Mesothelial cell of epicardium (in vitro differentiated cells): Measurements from ENCODE around the gene MYL12B. TPM values are rescaled to one million over a fixed set of nuclear protein-coding genes. Genes with fewer than 3 reads are reported as not detected.
A peak's percentile ranks its signal among the peaks of the same experiment; 100 is the strongest.

Source experiments
- DNase-seq, 2 experiments: peaks; one replicate each; pipeline ENCODE4 v3.0.0; 2021; ENCODE audit warnings: low spot score in 2 of 2; ENCODE audit not compliant: unreplicated experiment in 2 of 2
- H3K27ac Mint-ChIP-seq: 2 replicates; pipeline ENCODE4 v1.8.0; 2021; ENCODE audit warnings: mixed read lengths
- H3K27me3 Mint-ChIP-seq: 2 replicates; pipeline ENCODE4 v1.8.0; 2021; ENCODE audit warnings: low read depth, mixed read lengths
- H3K36me3 Mint-ChIP-seq: 2 replicates; pipeline ENCODE4 v1.8.0; 2021; ENCODE audit warnings: mixed read lengths
- H3K4me1 Mint-ChIP-seq: 2 replicates; pipeline ENCODE4 v1.8.0; 2021; ENCODE audit warnings: mixed read lengths
- H3K4me3 Mint-ChIP-seq: 2 replicates; pipeline ENCODE4 v1.8.0; 2021; ENCODE audit warnings: mild to moderate bottlenecking, moderate library complexity, mixed read lengths
- H3K9me3 Mint-ChIP-seq: 2 replicates; pipeline ENCODE4 v1.8.0; 2021; ENCODE audit warnings: mixed read lengths
- total RNA-seq: library from RNA; stranded (reverse); gene quantifications from 3 replicates; pipeline ENCODE4 v1.2.1, GENCODE V29; 2021
- TF ChIP-seq, protein P1 (sequence below): fragments of 200-600 bp; sonication (generic); IDR thresholded peaks from one replicate; pipeline ENCODE4 v1.5.0; 2021; ENCODE audit warnings: antibody characterized with exemption; ENCODE audit not compliant: unreplicated experiment

Gene MYL12B
- total RNA-seq, 1 donor from 2014 or later: 225 TPM

- Mint-ChIP-seq H3K36me3 (peaks cover 59% of the 10 kb centered on the region), H3K27me3 (no peaks in the 10 kb centered on the region), H3K9me3 (peaks cover 60% of the 10 kb centered on the region), H3K27ac (no peak overlapping the region), H3K4me3 (no peak overlapping the region), H3K4me1 (peaks cover 5% of the 10 kb centered on the region)
- TF ChIP-seq, protein P1, sequence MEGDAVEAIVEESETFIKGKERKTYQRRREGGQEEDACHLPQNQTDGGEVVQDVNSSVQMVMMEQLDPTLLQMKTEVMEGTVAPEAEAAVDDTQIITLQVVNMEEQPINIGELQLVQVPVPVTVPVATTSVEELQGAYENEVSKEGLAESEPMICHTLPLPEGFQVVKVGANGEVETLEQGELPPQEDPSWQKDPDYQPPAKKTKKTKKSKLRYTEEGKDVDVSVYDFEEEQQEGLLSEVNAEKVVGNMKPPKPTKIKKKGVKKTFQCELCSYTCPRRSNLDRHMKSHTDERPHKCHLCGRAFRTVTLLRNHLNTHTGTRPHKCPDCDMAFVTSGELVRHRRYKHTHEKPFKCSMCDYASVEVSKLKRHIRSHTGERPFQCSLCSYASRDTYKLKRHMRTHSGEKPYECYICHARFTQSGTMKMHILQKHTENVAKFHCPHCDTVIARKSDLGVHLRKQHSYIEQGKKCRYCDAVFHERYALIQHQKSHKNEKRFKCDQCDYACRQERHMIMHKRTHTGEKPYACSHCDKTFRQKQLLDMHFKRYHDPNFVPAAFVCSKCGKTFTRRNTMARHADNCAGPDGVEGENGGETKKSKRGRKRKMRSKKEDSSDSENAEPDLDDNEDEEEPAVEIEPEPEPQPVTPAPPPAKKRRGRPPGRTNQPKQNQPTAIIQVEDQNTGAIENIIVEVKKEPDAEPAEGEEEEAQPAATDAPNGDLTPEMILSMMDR: no peak
- no peak for DNase-seq
Observed at GRCh38 chr18:3293196-3293951, 31.4 kb downstream of the MYL12B start.

- Mint-ChIP-seq H3K9me3 (peaks cover 58% of the 10 kb centered on the region), H3K4me3 (no peak overlapping the region), H3K27ac (no peak overlapping the region), H3K36me3 (peaks cover 54% of the 10 kb centered on the region), H3K27me3 (no peaks in the 10 kb centered on the region), H3K4me1 (peaks cover 5% of the 10 kb centered on the region)
- no peak for DNase-seq
- TF ChIP-seq, protein P1: no peak
Observed at GRCh38 chr18:3294435-3295080, 32.6 kb downstream of the MYL12B start.

DNA sequence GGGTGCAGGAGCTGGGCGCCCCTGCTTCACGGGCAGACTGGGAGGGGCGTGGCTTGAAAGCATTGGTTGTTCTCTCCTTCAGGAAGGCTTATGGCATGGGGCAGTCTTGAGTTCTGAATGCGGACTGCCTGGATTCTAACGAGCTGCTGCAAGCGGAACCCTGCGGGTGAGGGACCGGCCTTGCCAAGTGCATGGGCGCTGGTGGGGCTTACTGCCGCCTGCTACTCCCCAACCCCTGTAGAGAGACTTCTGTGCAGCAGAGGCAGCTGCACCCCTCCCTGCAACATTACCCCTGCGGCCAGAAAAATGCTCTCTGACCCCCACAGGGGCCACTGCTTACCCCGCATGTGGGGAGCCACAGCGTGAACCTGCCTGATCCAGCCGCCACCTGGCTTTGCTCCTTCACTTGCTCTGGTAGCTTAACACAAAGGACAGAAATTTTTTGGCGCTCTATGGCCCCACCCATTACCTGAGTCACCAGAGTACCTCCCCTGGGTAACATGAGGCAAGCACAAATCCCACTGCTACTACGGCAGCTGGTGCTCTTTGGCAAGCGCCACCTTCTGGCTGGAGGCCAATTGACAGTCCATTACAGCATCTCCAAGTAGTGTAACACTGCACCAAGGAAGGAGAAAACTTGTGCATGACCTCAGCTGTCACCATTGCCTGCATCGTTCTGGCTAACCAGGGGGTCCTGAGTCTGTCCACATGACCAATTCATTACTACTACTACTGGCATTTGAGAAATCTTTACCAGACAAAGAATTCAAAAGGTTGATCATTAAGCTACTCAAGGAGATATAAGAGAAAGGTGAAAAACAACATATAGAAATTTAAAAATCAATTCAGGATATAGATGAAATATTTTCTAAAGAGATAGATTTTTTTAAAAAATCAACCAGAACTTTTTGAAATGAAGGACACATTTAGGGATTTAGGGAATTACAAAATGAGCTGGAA lies 35.4 kb downstream of the MYL12B start:
- Mint-ChIP-seq H3K27me3 (no peaks in the 10 kb centered on the region), H3K9me3 (peaks cover 61% of the 10 kb centered on the region)

DNA sequence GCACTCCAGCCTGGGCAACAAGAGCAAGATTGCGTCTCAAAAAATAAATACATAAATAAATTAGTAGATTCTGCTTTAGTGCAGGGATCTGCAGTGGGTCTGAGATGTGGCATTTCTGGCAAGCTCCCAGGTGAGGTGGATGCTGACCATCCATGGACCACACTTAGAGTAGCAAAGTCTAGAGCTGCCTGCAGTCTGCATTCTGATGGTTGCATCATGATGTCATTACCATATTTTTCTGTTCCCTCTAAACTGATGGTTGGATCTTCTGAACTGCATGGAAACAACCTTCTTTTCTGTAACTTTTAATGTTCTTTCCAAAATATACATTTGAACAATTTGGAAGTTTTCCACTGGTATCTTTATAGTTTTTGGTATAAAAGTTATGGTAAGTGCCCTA lies 42.9 kb downstream of the MYL12B start:
- Mint-ChIP-seq H3K4me1 (peaks cover 3% of the 10 kb centered on the region), H3K9me3 (peaks cover 31% of the 10 kb centered on the region), H3K27ac (no peak overlapping the region), H3K4me3 (no peak overlapping the region), H3K27me3 (no peaks in the 10 kb centered on the region), H3K36me3 (peaks cover 6% of the 10 kb centered on the region)
- TF ChIP-seq, protein P1: no peak
- DNase-seq: no peak

More for the DNA sequence above, 35.4 kb downstream of the MYL12B start:
- DNase-seq: peak; percentile 70 to 85
- Mint-ChIP-seq H3K36me3 (peaks cover 39% of the 10 kb centered on the region), H3K4me1 (peaks cover 5% of the 10 kb centered on the region), H3K27ac (peak overlapping the region; percentile 88), H3K4me3 (peak overlapping the region; percentile 95)
- TF ChIP-seq, protein P1: peak; percentile 40

- H3K4me1 Mint-ChIP-seq: peaks cover 3% of the 10 kb centered on the region
- no peak overlapping the region for H3K4me3 Mint-ChIP-seq
- peaks cover 26% of the 10 kb centered on the region for H3K9me3 Mint-ChIP-seq
- H3K27me3 Mint-ChIP-seq: no peaks in the 10 kb centered on the region
- no peak for DNase-seq
- no peak overlapping the region for H3K27ac Mint-ChIP-seq
- TF ChIP-seq, protein P1: no peak
- H3K36me3 Mint-ChIP-seq: peaks cover 6% of the 10 kb centered on the region
Observed at GRCh38 chr18:3305354-3305762, 43.4 kb downstream of the MYL12B start.
